Coronary artery (tissue), 2 donors: ENCODE data around the gene MANSC4.

Experiments used
- DNase-seq: peaks from one replicate; pipeline ENCODE4 v3.0.0-alpha.2; 2017; ENCODE audit warnings: low spot score
- H3K27ac ChIP-seq, 2 donors: fragments of 200-600 bp; sonication (generic); one replicate each; pipeline ENCODE4 v1.5.1; 2016 to 2019
- H3K4me3 ChIP-seq: fragments of 200-600 bp; sonication (generic); 2 replicates; pipeline ENCODE4 v1.5.1; 2016; ENCODE audit warnings: mild to moderate bottlenecking, moderate library complexity
- TF ChIP-seq, protein P1 (sequence below): fragments of 200-600 bp; sonication (generic); IDR thresholded peaks from one replicate; pipeline ENCODE4 v1.5.1; 2019; ENCODE audit warnings: antibody characterized with exemption

Gene MANSC4

DNA sequence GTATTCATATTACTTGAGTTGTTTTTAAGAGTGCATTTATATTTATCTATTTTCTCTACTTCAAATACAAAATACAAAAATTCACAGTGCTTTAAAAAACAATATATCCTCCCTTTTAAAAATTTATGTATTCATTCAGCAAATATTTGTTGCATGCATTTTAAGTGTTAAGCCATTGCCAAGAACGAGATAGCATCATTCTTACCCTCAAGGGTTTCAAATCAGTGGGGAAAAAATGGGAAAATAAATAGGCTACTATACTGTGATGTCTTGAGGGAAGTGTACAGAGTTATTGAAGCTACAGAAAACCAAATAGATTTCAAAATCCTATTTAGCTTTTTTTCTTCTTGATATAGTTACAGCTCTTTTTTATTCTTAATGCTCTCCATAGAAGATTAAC lies 46.2 kb downstream of the MANSC4 start:
- TF ChIP-seq, protein P1, sequence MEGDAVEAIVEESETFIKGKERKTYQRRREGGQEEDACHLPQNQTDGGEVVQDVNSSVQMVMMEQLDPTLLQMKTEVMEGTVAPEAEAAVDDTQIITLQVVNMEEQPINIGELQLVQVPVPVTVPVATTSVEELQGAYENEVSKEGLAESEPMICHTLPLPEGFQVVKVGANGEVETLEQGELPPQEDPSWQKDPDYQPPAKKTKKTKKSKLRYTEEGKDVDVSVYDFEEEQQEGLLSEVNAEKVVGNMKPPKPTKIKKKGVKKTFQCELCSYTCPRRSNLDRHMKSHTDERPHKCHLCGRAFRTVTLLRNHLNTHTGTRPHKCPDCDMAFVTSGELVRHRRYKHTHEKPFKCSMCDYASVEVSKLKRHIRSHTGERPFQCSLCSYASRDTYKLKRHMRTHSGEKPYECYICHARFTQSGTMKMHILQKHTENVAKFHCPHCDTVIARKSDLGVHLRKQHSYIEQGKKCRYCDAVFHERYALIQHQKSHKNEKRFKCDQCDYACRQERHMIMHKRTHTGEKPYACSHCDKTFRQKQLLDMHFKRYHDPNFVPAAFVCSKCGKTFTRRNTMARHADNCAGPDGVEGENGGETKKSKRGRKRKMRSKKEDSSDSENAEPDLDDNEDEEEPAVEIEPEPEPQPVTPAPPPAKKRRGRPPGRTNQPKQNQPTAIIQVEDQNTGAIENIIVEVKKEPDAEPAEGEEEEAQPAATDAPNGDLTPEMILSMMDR = no peak
- Histone ChIP-seq H3K4me3 (no peak overlapping the region), H3K27ac (no peak overlapping the region)
- DNase-seq = no peak

DNA sequence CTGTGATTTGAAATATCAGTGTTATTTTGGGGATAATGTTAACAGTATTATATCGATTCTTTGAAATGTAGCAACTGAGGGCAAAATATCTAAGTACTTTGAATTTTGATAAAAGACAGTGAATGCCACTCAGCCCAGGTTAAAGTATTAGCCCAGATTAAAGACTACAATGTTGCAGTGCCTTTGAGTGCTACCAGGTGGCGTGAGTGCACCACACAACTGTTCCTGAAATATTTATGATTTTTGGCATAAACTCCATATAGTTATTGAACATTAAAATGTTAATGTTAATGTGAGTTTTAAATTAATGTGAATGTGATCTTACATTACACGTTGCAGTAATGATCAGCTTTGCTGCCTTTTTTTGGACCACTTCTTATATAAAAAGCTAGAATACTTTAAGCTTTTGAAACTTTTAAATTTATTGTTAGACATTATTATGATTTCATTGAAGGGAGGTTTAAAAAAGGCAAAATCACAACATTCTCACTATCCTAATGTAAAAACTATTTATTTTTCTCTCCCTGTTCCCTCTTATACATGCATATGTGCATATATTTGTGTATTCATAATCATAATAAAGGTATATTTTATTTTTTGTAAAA lies 46.9 kb downstream of the MANSC4 start:
- TF ChIP-seq, protein P1 = peak; percentile 51
- Histone ChIP-seq H3K27ac (no peak overlapping the region), H3K4me3 (no peak overlapping the region)
- DNase-seq = no peak

DNA sequence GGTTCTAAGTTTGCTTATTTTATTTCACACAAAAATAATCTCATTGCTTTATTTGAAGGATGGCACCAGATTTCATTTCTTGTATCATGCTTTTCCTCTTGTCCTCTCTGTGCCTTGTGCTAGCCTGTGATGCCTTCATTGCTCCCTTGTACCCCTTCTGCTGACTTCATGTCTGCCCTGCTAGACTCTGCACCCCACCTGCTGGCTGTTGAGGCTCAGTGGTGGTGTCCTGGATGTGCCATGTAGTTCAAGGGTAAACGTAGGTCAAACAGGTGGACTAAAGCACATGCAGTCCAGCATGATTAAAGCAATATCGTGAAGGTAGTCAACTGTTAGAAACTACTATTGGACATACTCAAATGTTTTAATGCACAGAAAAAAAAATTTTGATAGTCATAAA lies 47.8 kb downstream of the MANSC4 start:
- Histone ChIP-seq H3K4me3 (no peak overlapping the region), H3K27ac (no peak overlapping the region)
- TF ChIP-seq, protein P1 = no peak
- DNase-seq = no peak

DNA sequence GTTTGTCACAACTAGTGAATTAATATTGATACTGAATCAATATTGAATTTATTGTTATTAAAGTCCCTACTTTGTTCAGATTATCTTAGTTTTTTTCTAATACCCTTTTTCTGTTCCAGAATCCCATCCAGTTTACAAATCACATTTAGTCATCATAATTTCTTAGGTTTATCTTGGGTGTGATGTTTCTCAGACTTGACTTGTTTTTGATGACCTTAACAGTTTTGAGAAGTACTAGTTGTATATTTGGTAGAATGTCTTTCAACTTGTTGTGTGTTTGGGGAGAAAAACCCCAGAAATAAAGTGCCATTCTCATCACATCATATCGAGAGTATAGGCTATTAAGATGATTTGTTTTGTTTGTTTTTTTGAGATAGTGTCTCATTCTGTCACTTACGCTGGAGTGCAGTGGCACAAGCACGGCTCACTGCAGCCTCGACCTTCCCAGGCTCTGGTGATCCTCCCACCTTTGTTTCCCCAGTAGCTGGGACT lies 49.9 kb downstream of the MANSC4 start:
- Histone ChIP-seq H3K27ac (no peak overlapping the region), H3K4me3 (no peak overlapping the region)
- TF ChIP-seq, protein P1 = no peak
- DNase-seq = no peak

DNA sequence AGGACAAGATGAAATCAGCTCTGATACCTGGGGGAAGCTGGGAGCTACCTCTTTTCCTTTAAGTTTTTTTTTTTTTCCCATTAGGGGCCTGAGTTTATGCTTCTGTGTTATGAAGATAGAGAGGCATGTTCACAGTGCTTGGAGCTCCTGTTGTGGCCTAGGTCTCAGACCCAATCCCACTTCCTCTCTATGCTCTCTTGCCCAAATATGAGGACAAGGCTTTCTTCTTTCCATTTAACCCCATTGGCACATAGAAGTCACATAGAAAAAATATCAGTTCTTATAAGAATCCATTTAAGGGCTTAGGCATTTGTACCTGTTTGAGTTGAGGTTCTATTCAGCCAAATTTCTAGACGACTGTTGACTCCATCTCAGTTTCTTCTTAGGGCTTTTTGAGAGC lies 56.8 kb downstream of the MANSC4 start:
- no peak overlapping the region for H3K4me3 ChIP-seq
- H3K27ac ChIP-seq = no peak overlapping the region
- TF ChIP-seq, protein P1 = no peak
- DNase-seq = no peak
